Activated T-cell treated with anti-CD3 and anti-CD28 coated beads for 24 hours (primary cell): ENCODE results near the gene FTSJ3.
A peak's percentile ranks its signal among the peaks of the same experiment; 100 is the strongest.
"Not testable (repeated sequence)": the region's sequence is repeated elsewhere in the genome, so short reads cannot be mapped to it uniquely, and the experiment has no call there.

ENCODE experiments used
- DNase-seq: peaks from one replicate; pipeline ENCODE4 v3.0.0-alpha.2; 2020; ENCODE audit warnings: low read depth

The FTSJ3 gene

GRCh38 chr17:63827002-63827800, at the start of gene FTSJ3, which contains the start of gene PSMC5:
Gene FTSJ3 (minus strand): TSS chr17:63827663. CDS start chr17:63826902, 761 bp downstream.
Gene PSMC5 (plus strand): TSS chr17:63827431. CDS start chr17:63827491, 60 bp downstream.
- DNase-seq: peak; percentile 93

GRCh38 chr17:63874693-63875092, 47.2 kb upstream of the FTSJ3 start:
- not testable (repeated sequence) for DNase-seq

- not testable (repeated sequence) for DNase-seq
Measured at GRCh38 chr17:63874061-63874626, 46.7 kb upstream of the FTSJ3 start.

- not testable (repeated sequence) for DNase-seq
Measured at GRCh38 chr17:63873577-63873976, 46.1 kb upstream of the FTSJ3 start, which contains the start of gene CSH2. Gene CSH2 (minus strand): TSS chr17:63873677. CDS start chr17:63873614, 63 bp downstream.

GRCh38 chr17:63871646-63872365, 44.3 kb upstream of the FTSJ3 start:
- DNase-seq: not testable (repeated sequence)

- not testable (repeated sequence) for DNase-seq
Measured at GRCh38 chr17:63870292-63870665, 42.8 kb upstream of the FTSJ3 start.

GRCh38 chr17:63869491-63870291, 42.2 kb upstream of the FTSJ3 start:
- not testable (repeated sequence) for DNase-seq

GRCh38 chr17:63866625-63867024, 39.2 kb upstream of the FTSJ3 start:
- DNase-seq: not testable (repeated sequence)

- DNase-seq: no peak
Measured at GRCh38 chr17:63859257-63859656, 31.8 kb upstream of the FTSJ3 start.

- DNase-seq: not testable (repeated sequence)
Measured at GRCh38 chr17:63856425-63856824, 29.0 kb upstream of the FTSJ3 start.

- no peak for DNase-seq
Measured at GRCh38 chr17:63855185-63855584, 27.7 kb upstream of the FTSJ3 start.

GRCh38 chr17:63854709-63855108, 27.2 kb upstream of the FTSJ3 start:
- no peak for DNase-seq

GRCh38 chr17:63853260-63853659, 25.8 kb upstream of the FTSJ3 start:
- no peak for DNase-seq

GRCh38 chr17:63850401-63850800, 22.9 kb upstream of the FTSJ3 start:
- no peak for DNase-seq

GRCh38 chr17:63848834-63849689, 21.6 kb upstream of the FTSJ3 start:
- DNase-seq: peak; percentile 95

GRCh38 chr17:63847525-63848249, 20.2 kb upstream of the FTSJ3 start:
- DNase-seq: no peak

GRCh38 chr17:63845509-63845908, 18.0 kb upstream of the FTSJ3 start:
- no peak for DNase-seq

GRCh38 chr17:63843910-63844677, 16.6 kb upstream of the FTSJ3 start:
- DNase-seq: no peak

- DNase-seq: not testable (repeated sequence)
Measured at GRCh38 chr17:63843387-63843888, 16.0 kb upstream of the FTSJ3 start.
